GM18907 (cell line): ENCODE measurements around the gene TNNT2.

Experiments used
- ATAC-seq: cut with Tn5 transposase; IDR thresholded peaks from one replicate; pipeline ENCODE4 v1.9.1; 2021; ENCODE audit warnings: mild to moderate bottlenecking, moderate library complexity; ENCODE audit not compliant: unreplicated experiment

TNNT2 gene

DNA sequence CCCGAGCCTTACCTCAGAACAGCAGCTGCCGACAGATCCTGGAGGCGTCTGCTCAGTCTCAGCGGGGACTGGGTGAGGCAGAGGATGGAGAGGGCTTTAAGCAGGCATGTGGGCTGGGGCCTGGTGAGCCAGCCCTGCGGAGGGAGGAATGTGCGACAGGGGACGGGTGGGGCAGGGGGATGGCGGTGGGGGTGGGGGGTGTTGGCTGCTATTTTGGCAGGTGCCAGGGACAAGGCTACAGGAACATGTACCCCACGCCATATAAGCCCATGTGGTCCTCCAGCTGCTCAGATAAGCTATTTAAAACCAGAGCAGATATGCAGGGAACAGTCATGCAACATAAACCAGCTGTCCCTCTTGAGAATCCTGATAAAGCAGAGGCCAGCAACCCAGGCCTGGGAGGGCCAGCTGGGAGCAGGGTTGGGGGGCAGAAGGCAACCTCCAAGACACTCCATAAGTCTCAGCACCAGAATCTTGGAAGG is at the start of gene TNNT2:
Gene TNNT2 (minus strand): TSS at position 70 of the 482 bp plus-strand sequence. CDS start 4,426 bp downstream, outside the sequence.
- no peak for ATAC-seq

DNA sequence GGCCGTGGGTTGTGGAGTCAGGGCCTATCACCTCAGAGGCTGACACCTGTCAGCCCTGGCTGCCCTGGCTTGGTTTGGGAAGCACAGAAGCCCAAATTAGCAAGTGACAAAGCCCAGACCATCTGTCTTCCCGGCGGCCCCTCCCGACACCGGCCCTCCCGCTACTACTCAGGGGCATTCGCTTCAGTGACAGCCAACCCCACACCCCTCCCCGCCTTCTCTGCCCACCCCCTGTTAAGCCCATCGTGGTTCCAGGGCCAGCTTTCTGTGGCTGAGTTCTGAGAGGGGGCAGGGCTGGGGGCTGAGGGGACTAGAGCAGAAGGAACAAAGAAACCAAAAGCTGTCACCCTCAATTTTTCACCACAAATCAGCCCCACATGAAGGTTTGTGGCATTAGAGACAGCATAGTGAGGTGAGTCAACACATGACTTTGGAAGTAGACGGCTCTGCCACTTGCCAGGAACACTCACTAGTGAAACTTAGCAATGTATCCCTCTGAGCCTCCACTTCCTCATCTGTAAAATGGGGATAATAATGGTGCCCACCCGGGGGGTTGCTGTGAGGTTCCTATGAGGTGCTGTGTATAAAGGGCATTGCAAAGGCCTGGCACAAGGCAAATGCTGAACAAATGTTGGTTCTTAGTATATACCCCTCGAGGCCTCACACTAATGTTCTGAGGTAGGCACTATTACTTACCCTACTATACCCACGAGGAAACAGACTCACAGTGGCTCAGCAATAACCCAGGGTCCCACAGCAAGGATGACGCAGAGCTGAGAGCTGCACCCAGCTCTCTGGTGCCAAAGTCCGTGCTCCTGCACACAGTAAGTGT is 49.2 kb upstream of the TNNT2 start:
- ATAC-seq, result no peak

DNA sequence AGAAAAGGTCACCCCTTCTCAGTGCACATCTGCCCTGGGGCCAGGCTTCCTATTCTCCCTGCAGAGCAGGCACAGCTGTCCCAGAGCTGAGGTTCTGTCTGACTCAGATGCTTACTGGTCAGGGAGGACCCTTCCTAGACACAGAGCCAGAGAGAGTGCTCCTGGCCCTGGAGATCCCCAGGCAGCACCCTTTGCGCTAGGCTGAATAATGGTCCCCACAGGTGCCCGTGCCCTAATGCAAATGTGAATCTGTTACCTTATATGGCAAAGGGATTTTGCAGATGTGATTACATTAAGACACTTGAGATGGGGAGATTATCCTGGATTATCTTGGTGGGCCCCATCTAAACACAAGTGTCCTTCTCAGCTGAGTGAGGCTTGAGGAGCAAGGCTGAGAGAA is 46.7 kb upstream of the TNNT2 start:
- ATAC-seq, result no peak

DNA sequence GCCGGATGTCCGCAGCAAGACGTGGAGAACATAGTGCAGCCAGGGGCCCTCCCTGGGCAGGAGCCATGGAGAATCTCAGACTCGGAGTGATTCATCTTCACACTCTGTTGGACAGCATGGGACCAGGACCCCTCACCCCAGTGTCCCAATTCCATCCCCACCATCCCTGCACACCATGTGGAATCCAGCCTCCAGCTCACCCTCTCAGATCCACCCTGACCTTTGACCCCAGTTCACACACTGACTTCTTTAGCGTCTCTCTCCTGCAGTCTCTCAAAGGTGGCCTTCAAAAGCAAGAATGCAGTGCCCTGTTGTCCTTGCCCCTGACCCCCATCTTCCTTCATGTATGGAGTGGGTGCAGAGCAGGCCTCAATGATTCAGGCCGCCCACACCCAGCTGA is 46.2 kb upstream of the TNNT2 start:
- ATAC-seq, result no peak

DNA sequence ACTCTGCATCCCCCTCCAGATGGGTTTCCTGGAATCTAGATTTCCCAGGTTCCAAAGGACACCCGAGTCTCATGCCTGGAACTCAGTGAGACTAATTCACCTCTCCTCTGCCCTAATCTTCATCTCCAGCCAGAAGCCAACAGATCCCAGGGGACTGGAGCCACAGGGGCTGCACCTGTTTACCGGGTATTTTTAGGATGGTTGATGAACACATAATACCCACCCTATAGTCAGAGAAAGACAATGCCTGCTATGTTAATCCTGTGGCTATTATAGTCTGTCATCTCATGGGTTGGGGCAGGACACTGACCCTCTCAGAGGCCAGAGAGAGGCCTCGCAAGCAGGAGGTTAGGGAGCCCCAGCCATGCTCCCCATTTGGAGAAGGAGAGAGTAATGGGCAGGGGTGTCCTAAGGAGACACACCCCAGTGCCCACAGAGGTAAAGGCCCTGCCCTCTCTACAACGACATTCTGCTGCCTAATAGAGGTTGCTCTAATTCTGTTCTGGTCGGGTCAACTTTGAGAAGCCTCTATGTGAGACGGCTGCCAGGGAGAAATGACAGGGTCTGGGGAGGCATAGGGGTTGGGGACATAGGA is 45.1 kb upstream of the TNNT2 start:
- ATAC-seq, result no peak

DNA sequence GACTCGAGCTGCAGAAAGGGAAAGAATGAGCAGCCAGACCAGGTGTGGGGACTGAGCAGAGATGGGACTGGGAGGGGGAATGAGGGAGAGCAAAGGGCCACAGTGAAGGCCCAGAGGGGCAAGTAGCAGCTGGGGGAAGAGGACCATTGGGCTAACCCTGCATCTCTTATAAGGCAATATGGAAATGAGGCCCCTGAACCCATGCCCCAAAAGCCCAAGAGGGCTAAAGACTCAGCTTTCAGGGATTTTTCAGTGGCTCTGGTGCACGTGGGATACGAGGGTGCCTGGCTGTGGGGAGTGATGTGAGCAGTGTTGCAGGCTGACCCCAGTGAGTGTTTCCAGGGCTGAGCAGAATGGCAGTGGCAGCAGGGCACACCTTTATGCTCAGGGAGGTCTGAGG is 44.5 kb upstream of the TNNT2 start:
- no peak for ATAC-seq

DNA sequence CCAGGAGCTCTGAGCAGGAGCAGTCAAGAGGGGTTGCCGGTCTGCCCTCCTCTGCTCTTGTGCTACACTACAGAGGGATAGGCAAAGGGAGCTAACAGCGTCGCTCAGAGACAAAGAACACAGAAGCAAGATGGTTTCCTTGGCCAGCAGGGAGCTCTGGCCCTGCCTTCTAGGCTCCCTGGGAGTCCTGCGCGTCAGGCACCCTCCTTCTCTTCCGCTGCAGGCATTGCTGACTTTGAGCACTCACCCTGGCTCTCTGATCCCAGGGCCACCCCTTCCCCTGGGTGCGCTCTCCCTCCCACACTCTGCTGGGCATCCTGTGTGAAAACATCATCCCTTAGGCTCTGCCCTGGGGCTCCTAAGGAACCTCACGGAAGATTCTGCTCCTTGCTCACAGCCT is 43.6 kb upstream of the TNNT2 start:
- no peak for ATAC-seq

DNA sequence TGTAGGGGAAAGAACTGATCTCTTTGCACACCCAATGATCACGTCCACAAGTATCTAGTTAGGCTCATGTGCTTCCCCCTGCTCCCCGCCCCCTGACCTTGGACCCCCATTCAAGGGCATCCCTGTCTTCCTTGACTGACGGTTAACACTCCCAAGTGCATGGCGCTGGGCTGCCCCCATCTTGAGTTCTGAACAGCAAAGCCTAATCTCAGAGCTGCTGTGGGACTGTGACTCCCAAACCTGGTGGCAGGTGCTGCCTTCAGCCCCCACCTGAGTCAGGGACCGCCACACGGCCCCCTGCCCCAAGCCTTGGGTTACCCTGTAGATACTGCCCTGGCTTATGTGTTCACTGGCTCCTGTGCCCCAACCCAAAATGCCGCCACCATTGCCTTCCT is 43.1 kb upstream of the TNNT2 start:
- no peak for ATAC-seq

DNA sequence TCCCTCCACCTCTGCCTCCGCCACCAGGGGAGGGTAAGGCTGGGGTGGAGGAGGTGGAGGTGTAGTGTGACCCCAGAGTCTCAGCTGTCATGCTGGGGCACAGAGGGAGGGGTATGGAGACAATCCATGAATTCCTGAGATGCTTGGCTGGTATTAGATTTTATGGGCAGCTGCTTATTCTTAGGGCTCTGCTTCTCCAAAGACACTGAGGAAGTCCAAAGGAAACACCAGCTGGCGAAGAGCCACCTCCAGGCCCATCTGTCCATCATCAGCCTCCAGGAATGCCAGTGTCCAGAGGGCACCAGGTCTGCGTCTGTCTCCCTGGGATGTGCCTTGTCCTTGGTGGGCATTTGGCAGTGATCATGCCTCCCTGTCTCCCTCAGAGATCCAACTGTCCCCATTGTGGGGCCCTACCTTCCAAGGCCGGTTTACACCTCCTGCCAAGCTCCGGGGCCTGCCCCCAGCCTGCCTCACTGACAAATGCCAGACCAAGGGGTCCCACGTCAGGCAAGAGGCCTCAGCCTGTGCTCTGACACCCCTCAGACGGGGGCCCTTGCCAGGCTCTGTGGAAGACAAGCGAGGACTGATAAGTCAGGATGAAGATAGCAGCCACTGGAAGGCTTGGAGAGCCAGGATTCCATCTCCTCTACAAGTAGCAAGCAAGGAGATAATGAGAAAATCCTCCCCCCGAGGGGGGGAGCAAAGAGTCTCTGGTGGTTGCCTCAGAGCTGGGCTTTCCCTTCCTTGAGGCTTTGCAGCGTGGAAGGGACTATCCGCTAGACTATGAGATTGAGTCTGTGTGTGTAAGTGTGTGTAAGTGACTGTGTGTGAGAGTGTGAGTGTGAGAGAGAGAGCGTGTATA is 42.5 kb upstream of the TNNT2 start:
- ATAC-seq, result no peak

DNA sequence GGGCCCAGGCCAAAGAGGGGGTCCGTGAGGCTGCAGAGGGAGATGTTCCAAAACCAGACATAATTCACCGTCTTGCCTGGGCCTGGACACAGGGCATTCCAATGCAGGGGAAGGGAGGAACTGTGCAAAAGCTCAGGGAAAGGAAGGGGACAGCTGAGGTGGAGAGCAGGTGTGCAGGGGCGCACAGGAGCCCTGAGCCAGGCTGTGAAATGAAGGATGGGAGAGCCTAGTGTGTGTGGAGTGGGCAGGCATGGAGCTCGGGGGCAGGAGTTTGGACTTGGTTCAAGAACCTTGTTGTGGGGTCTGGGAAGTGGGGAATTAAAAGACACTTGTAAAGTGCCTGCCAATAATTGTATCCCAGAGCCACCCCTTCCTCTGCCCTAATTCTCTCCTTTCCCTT is 41.8 kb upstream of the TNNT2 start:
- ATAC-seq, result no peak

DNA sequence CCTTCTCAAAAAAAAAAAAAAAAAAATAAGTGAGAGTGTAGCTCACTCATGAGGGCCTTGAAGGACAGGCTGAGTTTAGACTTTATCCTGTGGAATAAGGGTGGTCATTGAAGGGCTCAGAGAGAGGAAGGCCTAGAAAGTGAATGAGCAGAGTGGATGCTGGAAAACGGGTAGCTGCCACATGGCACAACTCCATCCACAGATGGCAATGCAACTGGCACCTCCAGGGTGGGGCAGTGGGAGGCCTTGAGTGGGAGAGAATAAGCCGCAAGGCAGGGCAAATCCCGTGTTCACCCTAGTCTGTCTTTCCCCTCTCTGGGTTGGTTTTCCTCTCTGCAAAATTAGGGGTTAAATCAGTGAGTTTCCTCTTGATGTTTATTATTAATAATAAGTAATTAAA is 41.0 kb upstream of the TNNT2 start:
- ATAC-seq, result no peak

DNA sequence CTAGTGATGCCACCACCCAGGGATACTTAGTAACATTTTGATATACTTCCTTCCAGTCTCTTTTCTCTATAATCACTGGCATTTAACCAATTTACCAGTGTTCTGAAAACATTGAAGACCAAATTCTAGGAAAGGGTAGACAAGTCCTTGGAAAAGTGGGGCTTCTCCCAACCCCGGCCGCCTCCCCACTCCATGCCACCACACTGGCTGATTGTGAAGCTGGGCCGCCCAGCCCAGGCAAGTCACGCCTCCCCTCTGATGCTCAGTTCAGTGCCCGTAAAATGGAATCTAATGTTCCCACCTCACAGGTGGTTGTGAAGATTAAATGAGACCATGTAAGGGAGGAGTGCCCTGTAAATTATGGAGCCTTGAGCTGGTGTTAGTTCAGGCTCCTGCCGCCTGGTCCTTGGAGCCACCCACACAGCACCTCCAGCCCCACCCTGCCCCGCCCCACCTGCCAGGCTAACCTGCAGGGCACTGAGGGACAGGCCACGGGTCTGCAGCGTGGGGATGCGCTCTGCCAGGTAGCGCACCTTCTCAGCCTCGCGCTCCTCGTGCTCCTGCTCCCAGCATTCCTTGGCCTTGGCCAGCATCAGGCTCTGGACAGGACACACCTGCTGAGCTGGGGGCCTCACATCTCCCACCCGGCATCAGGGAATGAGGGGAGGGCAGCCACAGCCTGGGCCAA is 36.7 kb upstream of the TNNT2 start:
- no peak for ATAC-seq

DNA sequence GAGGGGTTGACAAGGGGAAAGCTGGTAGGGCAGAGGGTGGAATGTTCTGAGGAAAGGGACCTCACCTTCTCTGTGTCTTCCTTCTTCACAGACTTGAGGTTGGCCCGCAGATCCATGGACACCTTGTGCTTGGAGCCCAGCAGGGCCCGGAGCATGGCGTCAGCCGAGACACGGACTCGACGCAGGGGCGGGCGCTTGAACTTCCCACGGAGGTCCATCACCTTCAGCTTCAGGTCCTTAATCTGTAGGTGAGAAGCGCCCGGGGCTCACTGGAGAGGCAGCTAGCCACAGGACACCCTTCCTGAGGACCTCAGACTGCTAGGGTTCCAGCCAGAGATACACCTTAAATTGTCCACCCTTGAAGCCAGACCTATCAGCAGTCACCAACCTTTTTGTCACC is 33.8 kb upstream of the TNNT2 start:
- no peak for ATAC-seq

DNA sequence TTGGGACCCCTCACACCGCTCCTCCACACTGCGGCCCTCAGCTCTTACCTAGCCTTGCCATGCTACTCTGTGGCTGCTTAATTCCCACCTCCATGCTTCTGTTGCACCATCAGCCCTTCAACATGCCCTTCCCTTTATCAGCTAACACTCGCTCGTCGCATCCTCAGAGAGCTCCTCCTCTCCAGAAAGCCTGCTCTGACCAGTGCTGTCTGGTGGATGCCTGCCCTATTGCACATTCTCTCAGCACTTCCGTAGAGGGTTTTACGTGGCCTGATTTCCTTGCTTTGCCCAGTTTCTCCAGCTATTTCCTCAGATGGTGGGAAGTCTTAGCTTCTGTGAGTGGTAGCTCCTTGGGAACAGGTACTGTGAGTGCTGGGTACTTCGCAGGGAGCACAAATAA is 32.0 kb upstream of the TNNT2 start:
- ATAC-seq, result no peak

DNA sequence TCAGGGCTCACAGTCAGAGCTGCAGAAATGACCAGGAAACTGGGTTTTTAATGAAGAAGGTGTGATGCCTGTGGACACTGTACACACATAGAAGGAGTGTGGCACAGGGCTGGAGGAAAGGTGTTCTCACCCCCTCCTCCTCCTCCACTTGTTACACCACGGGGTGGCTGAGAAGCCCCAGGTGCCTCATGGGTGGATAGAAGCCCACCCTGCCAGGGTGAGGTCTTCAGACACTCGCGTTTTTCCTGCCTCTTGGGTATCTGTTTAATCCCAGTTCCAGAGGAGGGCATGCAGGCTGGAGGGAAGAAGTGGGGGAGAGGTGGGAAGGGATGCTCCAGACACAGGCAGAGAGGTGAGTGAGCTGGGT is 31.3 kb upstream of the TNNT2 start:
- ATAC-seq, result no peak

DNA sequence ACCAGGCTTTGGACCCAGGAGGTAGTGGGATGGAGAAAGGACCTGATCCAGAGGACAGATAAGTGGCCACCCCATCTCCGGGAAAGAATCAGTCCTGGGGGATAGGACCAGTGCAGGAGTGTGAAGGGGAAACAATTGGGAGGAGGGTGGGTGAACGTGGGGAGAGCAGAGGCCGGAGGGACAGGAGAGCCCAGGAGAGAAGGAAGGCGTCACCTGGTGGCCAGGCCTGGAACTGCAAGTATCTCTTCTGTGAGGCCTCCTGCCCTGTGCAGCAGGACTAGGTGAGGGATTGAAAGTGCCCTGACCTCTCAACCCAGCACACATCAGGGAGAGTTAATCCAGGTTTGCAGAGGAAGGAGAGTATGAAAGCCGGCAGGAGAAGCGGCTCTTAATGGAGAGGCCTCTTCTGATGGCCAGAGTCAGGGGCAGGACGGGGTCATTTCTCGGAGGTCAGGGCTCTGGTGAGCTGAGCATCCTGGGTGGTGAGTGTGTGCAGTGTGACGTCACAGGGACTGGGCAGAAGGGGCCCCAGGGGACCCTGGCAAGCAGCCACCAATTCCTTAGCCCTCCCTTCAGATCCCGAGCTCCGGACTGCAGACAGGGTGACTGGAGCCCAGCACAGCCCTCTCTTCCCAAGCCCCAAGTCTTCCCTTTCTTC is 30.8 kb upstream of the TNNT2 start:
- no peak for ATAC-seq

DNA sequence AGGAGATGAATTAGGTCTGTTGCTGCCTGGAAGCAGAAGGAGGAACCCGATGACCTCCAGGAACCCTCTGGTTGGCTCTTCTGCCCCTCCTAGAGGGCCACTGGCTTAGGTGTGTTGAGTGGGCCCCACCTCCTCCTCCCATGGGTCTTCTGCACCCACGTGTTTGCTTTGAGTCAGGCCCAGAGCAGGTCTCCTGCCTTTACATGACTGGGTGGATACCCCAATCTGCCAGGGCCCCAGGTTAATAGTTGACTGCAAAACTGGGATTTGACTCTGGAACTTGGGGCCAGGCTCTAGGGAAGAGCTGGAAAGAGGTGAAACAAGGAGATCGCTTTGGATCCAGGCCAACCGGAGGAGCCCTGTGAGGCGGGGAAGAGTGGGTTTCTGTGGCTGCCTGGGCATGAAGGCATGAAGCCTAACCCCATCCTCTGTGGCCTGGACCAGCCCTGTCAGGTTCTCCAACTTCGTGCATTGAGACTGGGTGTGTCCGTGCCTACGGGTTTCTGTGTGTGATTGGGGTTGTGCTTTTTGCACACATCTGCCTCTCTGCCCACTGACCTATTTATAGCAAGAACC is 29.4 kb upstream of the TNNT2 start:
- ATAC-seq, result no peak

DNA sequence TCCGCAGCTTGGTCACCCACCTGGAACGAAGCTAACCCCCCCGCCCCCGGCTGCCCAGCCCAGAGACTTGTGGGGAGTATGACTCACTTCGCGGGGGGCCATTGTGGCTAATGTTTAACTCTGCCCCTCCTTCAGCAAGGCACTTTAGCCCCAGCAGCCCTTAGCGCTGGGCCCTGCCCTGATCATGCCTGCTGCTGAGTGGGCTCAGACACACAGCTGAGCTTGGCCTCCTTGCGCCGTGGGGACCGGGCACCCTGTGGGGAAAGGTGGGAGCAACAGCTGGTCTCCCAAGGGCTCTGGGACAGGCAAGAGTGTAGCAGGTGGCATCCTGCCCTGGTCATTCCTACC is 28.0 kb upstream of the TNNT2 start:
- ATAC-seq, result no peak

DNA sequence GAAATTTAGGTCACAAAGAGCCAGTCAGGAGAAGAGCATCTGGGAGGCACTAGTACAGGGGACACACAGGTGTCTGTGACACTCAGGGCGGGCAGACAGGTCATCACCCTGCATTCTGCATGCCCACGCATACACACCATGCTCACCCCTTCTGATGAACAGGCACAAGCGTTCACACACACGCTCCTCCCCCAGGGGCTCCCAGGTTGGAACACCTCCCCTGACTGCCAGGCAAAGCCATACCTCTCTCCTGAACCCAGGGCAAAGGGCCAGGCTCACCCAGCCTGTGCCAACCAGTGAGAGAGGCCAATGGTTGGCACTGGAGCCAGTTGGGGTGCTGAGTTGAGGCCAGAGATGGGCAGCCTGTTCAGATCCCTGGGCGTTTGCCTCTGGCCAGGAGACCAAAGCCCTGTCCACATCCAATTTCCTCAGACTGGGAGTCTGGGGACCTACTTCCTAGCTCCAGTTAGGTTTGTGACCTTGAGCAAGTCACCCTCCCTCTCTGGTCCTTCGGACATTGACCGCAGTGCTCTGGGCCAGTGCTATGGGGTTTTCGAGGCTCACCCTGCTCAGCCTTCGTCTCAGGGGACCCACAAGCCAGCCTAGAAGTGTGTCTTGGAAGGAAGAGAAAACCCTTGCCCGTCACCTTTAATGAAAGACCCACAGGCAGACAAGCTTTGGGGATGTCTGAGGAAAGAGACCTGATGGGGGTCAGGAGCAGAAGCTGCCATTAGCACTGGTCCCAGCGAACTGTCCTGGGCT is 27.4 kb upstream of the TNNT2 start:
- ATAC-seq, result no peak

DNA sequence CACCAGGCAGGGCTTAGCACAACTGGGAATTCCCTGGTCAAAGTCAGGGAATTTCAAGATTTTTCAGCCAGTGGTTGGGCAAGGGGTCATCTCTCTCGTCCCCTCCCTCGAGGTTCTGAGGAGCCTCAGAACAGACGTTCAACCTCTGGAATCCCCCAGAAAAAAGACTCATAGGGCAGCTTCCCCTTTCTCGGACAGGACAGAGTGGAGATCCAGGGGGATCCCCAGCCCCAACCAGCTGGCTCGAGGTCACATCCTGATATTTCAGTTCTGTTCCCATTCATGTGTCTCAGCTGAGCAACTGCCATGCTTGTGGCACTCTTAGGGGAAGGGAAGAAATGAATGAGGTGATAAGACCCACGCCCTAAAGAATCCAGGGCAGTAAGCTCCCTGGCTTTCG is 26.6 kb upstream of the TNNT2 start:
- no peak for ATAC-seq
